Measurements from ENCODE around the gene NDUFS5. TPM values are rescaled to one million over a fixed set of nuclear protein-coding genes. Genes with fewer than 3 reads are reported as not detected.
"Not testable (repeated sequence)": the region's sequence is repeated elsewhere in the genome, so short reads cannot be mapped to it uniquely, and the experiment has no call there.

NDUFS5 gene
- total RNA-seq, 1 donor from 2014 or later = 534 TPM

GRCh38 chr1:39047374-39048229, 21.5 kb downstream of the NDUFS5 start:
- intact Hi-C loops (cut with DNase I) = no loop called here
- H3K9me3 ChIP-seq = no peaks in the 10 kb centered on the region
- peak in 1 of 2 donors; percentile 93 for DNase-seq (ENCODE audit: extremely low spot score in 2 of 2)

GRCh38 chr1:39048745-39049370, 22.7 kb downstream of the NDUFS5 start:
- Histone ChIP-seq H3K27me3 (no peaks in the 10 kb centered on the region), H3K36me3 (no peaks in the 10 kb centered on the region), H3K27ac (peak overlapping the region; percentile 80), H3K4me1 (peaks cover 14% of the 10 kb centered on the region), H3K4me3 (no peak overlapping the region), H3K9me3 (no peaks in the 10 kb centered on the region)
- DNase-seq (ENCODE audit: extremely low spot score in 2 of 2) = no peak
- TF ChIP-seq POLR2AphosphoS5 (IDR thresholded peaks at IDR 0.05; ENCODE audit: insufficient read depth in 1 of 2, low read depth in 1 of 2) = no peak
- TF ChIP-seq CTCF (IDR thresholded peaks at IDR 0.05) = no peak
- TF ChIP-seq POLR2A (IDR thresholded peaks at IDR 0.05) = no peak
- intact Hi-C loops (cut with DNase I) = no loop called here

More at GRCh38 chr1:39047374-39048229, 21.5 kb downstream of the NDUFS5 start:
- Histone ChIP-seq H3K27me3 (no peaks in the 10 kb centered on the region), H3K4me1 (peaks cover 14% of the 10 kb centered on the region), H3K36me3 (peaks cover 0 to 3% of the 10 kb centered on the region in 2 donors), H3K27ac (peak overlapping the region; percentile 80), H3K4me3 (no peak overlapping the region)
- no peak for TF ChIP-seq CTCF (IDR thresholded peaks at IDR 0.05)
- peak; percentile 21 to 33 for TF ChIP-seq POLR2AphosphoS5 (IDR thresholded peaks at IDR 0.05; ENCODE audit: insufficient read depth in 1 of 2, low read depth in 1 of 2)

- H3K36me3 ChIP-seq = no peaks in the 10 kb centered on the region
- H3K9me3 ChIP-seq = no peaks in the 10 kb centered on the region
- no peak for DNase-seq (ENCODE audit: extremely low spot score in 2 of 2)
- no peak overlapping the region for H3K4me3 ChIP-seq
- no peaks in the 10 kb centered on the region for H3K27me3 ChIP-seq
- TF ChIP-seq POLR2A (IDR thresholded peaks at IDR 0.05) (no peak), POLR2AphosphoS5 (IDR thresholded peaks at IDR 0.05; ENCODE audit: insufficient read depth in 1 of 2, low read depth in 1 of 2) (no peak), CTCF (IDR thresholded peaks at IDR 0.05) (no peak)
- intact Hi-C loops (cut with DNase I) = no loop called here
- H3K27ac ChIP-seq = no peak overlapping the region
- H3K4me1 ChIP-seq = peaks cover 14% of the 10 kb centered on the region
Measured at GRCh38 chr1:39050001-39050400, 23.9 kb downstream of the NDUFS5 start.

GRCh38 chr1:39051193-39051850, 25.2 kb downstream of the NDUFS5 start:
- intact Hi-C loops (cut with DNase I); H3K4me3 ChIP-seq; H3K27ac ChIP-seq; H3K27me3 ChIP-seq; H3K36me3 ChIP-seq; DNase-seq (ENCODE audit: extremely low spot score in 2 of 2); H3K9me3 ChIP-seq: not testable (repeated sequence)
- peaks cover 14% of the 10 kb centered on the region for H3K4me1 ChIP-seq

GRCh38 chr1:39051956-39052355, 25.8 kb downstream of the NDUFS5 start:
- no peaks in the 10 kb centered on the region for H3K9me3 ChIP-seq
- DNase-seq (ENCODE audit: extremely low spot score in 2 of 2) = no peak
- no peak overlapping the region for H3K27ac ChIP-seq
- H3K27me3 ChIP-seq = no peaks in the 10 kb centered on the region
- H3K4me1 ChIP-seq = peaks cover 14% of the 10 kb centered on the region
- TF ChIP-seq POLR2AphosphoS5 (IDR thresholded peaks at IDR 0.05; ENCODE audit: insufficient read depth in 1 of 2, low read depth in 1 of 2) (no peak), POLR2A (IDR thresholded peaks at IDR 0.05) (no peak), CTCF (IDR thresholded peaks at IDR 0.05) (no peak)
- no peak overlapping the region for H3K4me3 ChIP-seq
- intact Hi-C loops (cut with DNase I) = no loop called here
- H3K36me3 ChIP-seq = no peaks in the 10 kb centered on the region

GRCh38 chr1:39055213-39055710, 29.1 kb downstream of the NDUFS5 start:
- H3K9me3 ChIP-seq; H3K4me3 ChIP-seq; H3K36me3 ChIP-seq; H3K4me1 ChIP-seq; H3K27ac ChIP-seq; H3K27me3 ChIP-seq; intact Hi-C loops (cut with DNase I); DNase-seq (ENCODE audit: extremely low spot score in 2 of 2): not testable (repeated sequence)

GRCh38 chr1:39061516-39061915, 35.4 kb downstream of the NDUFS5 start:
- H3K27ac ChIP-seq; H3K9me3 ChIP-seq; H3K27me3 ChIP-seq; intact Hi-C loops (cut with DNase I); DNase-seq (ENCODE audit: extremely low spot score in 2 of 2); H3K4me3 ChIP-seq; H3K36me3 ChIP-seq; H3K4me1 ChIP-seq: not testable (repeated sequence)
